Mesothelial cell of epicardium (in vitro differentiated cells): Measurements from ENCODE around the gene TRIM24. TPM values are rescaled to one million over a fixed set of nuclear protein-coding genes. Genes with fewer than 3 reads are reported as not detected.
A peak's percentile ranks its signal among the peaks of the same experiment; 100 is the strongest.

Source experiments
- DNase-seq, 2 experiments: peaks; one replicate each; pipeline ENCODE4 v3.0.0; 2021; ENCODE audit warnings: low spot score in 2 of 2; ENCODE audit not compliant: unreplicated experiment in 2 of 2
- H3K27ac Mint-ChIP-seq: 2 replicates; pipeline ENCODE4 v1.8.0; 2021; ENCODE audit warnings: mixed read lengths
- H3K27me3 Mint-ChIP-seq: 2 replicates; pipeline ENCODE4 v1.8.0; 2021; ENCODE audit warnings: low read depth, mixed read lengths
- H3K36me3 Mint-ChIP-seq: 2 replicates; pipeline ENCODE4 v1.8.0; 2021; ENCODE audit warnings: mixed read lengths
- H3K4me1 Mint-ChIP-seq: 2 replicates; pipeline ENCODE4 v1.8.0; 2021; ENCODE audit warnings: mixed read lengths
- H3K4me3 Mint-ChIP-seq: 2 replicates; pipeline ENCODE4 v1.8.0; 2021; ENCODE audit warnings: mild to moderate bottlenecking, moderate library complexity, mixed read lengths
- H3K9me3 Mint-ChIP-seq: 2 replicates; pipeline ENCODE4 v1.8.0; 2021; ENCODE audit warnings: mixed read lengths
- total RNA-seq: library from RNA; stranded (reverse); gene quantifications from 3 replicates; pipeline ENCODE4 v1.2.1, GENCODE V29; 2021
- TF ChIP-seq, protein P1 (sequence below): fragments of 200-600 bp; sonication (generic); IDR thresholded peaks from one replicate; pipeline ENCODE4 v1.5.0; 2021; ENCODE audit warnings: antibody characterized with exemption; ENCODE audit not compliant: unreplicated experiment

TRIM24 gene
- total RNA-seq, 1 donor from 2014 or later, result 86.6 TPM

- TF ChIP-seq, protein P1, sequence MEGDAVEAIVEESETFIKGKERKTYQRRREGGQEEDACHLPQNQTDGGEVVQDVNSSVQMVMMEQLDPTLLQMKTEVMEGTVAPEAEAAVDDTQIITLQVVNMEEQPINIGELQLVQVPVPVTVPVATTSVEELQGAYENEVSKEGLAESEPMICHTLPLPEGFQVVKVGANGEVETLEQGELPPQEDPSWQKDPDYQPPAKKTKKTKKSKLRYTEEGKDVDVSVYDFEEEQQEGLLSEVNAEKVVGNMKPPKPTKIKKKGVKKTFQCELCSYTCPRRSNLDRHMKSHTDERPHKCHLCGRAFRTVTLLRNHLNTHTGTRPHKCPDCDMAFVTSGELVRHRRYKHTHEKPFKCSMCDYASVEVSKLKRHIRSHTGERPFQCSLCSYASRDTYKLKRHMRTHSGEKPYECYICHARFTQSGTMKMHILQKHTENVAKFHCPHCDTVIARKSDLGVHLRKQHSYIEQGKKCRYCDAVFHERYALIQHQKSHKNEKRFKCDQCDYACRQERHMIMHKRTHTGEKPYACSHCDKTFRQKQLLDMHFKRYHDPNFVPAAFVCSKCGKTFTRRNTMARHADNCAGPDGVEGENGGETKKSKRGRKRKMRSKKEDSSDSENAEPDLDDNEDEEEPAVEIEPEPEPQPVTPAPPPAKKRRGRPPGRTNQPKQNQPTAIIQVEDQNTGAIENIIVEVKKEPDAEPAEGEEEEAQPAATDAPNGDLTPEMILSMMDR, result no peak
- H3K27me3 Mint-ChIP-seq, result no peaks in the 10 kb centered on the region
These were observed 40.8 kb downstream of the TRIM24 start for GRCh38 chr7:138500892-138501291.

GRCh38 chr7:138502023-138502767, 42.1 kb downstream of the TRIM24 start:
- TF ChIP-seq, protein P1, result no peak
- no peaks in the 10 kb centered on the region for H3K9me3 Mint-ChIP-seq
- peak overlapping the region; percentile 59 for H3K27ac Mint-ChIP-seq
- H3K4me1 Mint-ChIP-seq, result peaks cover 19% of the 10 kb centered on the region
- DNase-seq, result no peak
- H3K36me3 Mint-ChIP-seq, result peaks cover 38% of the 10 kb centered on the region
- H3K4me3 Mint-ChIP-seq, result no peak overlapping the region
- H3K27me3 Mint-ChIP-seq, result no peaks in the 10 kb centered on the region

More at GRCh38 chr7:138500892-138501291, 40.8 kb downstream of the TRIM24 start:
- Mint-ChIP-seq H3K36me3 (peaks cover 40% of the 10 kb centered on the region), H3K4me3 (no peak overlapping the region), H3K27ac (no peak overlapping the region), H3K9me3 (peaks cover 4% of the 10 kb centered on the region), H3K4me1 (peaks cover 17% of the 10 kb centered on the region)
- no peak for DNase-seq

DNA sequence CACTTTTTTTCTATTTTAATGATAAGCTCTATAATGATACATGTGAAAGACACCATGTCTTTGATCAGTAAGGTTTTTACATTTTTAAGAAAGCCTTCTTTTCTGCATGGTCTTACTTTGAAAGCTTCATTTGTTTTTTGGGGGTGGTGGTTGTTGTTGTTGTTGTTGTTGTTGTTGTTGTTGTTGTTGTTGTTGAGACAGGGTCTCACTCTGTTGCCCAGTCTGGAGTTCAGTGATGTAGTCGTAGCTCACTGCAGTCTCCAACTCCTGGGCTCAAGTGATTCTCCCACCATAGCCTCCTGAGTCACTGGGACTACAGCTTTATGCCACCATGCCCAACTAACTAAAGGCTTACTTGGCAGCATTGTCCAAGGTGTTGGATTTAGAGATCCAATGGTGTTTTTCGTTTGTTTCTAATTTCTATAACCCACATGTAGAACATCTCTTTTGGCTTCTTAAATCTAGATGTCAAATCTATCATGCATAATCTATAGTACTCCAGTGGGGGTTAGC, 45.4 kb downstream of the TRIM24 start:
- H3K9me3 Mint-ChIP-seq, result no peaks in the 10 kb centered on the region
- DNase-seq, result no peak
- H3K27ac Mint-ChIP-seq, result peak overlapping the region; percentile 50
- H3K27me3 Mint-ChIP-seq, result no peaks in the 10 kb centered on the region
- TF ChIP-seq, protein P1, result no peak
- peaks cover 36% of the 10 kb centered on the region for H3K36me3 Mint-ChIP-seq
- H3K4me3 Mint-ChIP-seq, result no peak overlapping the region
- peaks cover 21% of the 10 kb centered on the region for H3K4me1 Mint-ChIP-seq

- peaks cover 21% of the 10 kb centered on the region for H3K4me1 Mint-ChIP-seq
- no peaks in the 10 kb centered on the region for H3K27me3 Mint-ChIP-seq
- peaks cover 4% of the 10 kb centered on the region for H3K9me3 Mint-ChIP-seq
- TF ChIP-seq, protein P1, result no peak
- peak overlapping the region; percentile 5 for H3K27ac Mint-ChIP-seq
- no peak overlapping the region for H3K4me3 Mint-ChIP-seq
- peaks cover 48% of the 10 kb centered on the region for H3K36me3 Mint-ChIP-seq
- no peak for DNase-seq
These were observed 46.7 kb downstream of the TRIM24 start for GRCh38 chr7:138506764-138507163.

- TF ChIP-seq, protein P1, result no peak
- no peaks in the 10 kb centered on the region for H3K27me3 Mint-ChIP-seq
- peaks cover 62% of the 10 kb centered on the region for H3K36me3 Mint-ChIP-seq
- H3K27ac Mint-ChIP-seq, result peak overlapping the region; percentile 63
- H3K4me3 Mint-ChIP-seq, result no peak overlapping the region
- H3K9me3 Mint-ChIP-seq, result peaks cover 12% of the 10 kb centered on the region
- peaks cover 16% of the 10 kb centered on the region for H3K4me1 Mint-ChIP-seq
- DNase-seq, result no peak
These were observed 49.9 kb downstream of the TRIM24 start for GRCh38 chr7:138510003-138510402.
